ENCODE results near the gene DPP6. TPM values are rescaled to one million over a fixed set of nuclear protein-coding genes. Genes with fewer than 3 reads are reported as not detected.

Gene DPP6
- total and polyA plus RNA-seq, 7 donors = 0.18 to 1.8 (median 0.57) TPM

DNA sequence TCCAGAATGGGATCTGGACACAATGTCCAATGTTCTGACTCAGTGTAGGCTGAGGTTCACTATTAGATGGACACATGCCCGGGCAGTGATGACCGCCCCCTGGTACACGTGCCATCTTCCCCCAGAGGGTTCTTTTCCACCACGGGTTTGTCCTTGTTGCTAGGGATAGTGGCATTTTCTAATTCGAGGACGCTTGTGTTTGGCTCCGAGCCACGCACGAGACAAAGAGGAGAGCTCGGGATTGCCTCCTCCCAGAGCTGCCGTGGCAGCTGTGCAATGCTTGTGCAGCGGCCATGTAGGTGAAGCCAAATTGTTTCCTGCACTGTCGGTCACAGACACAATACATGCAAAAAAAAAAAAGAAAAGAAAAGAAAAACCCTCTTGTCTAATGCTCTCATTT, 743.2 kb downstream of the DPP6 start:
- Histone ChIP-seq H3K27me3 (ENCODE audit: insufficient read depth in 3 of 3, low read length in 2 of 3) (peaks cover 0 to 12% (median 0%) of the 10 kb centered on the region in 3 donors), H3K36me3 (ENCODE audit: insufficient read depth in 1 of 2, low read depth in 1 of 2) (no peaks in the 10 kb centered on the region), H3K4me1 (no peaks in the 10 kb centered on the region), H3K4me3 (no peak overlapping the region), H3K27ac (no peak overlapping the region), H3K9me3 (no peaks in the 10 kb centered on the region)
- no peak for DNase-seq
- TF ChIP-seq, protein P1, sequence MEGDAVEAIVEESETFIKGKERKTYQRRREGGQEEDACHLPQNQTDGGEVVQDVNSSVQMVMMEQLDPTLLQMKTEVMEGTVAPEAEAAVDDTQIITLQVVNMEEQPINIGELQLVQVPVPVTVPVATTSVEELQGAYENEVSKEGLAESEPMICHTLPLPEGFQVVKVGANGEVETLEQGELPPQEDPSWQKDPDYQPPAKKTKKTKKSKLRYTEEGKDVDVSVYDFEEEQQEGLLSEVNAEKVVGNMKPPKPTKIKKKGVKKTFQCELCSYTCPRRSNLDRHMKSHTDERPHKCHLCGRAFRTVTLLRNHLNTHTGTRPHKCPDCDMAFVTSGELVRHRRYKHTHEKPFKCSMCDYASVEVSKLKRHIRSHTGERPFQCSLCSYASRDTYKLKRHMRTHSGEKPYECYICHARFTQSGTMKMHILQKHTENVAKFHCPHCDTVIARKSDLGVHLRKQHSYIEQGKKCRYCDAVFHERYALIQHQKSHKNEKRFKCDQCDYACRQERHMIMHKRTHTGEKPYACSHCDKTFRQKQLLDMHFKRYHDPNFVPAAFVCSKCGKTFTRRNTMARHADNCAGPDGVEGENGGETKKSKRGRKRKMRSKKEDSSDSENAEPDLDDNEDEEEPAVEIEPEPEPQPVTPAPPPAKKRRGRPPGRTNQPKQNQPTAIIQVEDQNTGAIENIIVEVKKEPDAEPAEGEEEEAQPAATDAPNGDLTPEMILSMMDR (IDR thresholded peaks at IDR 0.05) = no peak
- intact Hi-C loops (cut with DNase I) = no loop called here
- ATAC-seq = no peak
- 27 to 32% (median 31%) methylated on average over 13 of the region's 13 CpGs for WGBS, 3 donors

DNA sequence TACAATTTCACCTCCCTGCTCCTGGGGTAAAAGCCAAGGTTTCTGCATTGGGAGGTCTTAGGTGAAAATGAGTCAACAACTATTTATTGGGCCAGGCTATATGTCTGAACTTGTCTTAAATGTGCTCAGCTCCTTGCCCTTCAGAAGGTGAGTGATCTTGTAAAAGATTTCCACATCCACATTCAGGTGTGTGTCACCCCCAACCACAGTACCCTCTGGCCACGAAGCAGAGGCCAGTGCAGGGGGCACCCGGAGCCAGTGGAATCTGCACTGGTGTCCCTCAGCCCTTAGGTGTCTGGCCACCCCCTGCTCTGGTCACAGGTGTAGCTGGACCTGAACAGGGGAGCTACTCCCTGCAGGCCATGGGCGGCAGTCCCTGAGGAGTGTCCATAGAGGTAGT, 752.3 kb downstream of the DPP6 start:
- no peak for DNase-seq
- H3K4me3 ChIP-seq = no peak overlapping the region
- no peaks in the 10 kb centered on the region for H3K9me3 ChIP-seq
- no peaks in the 10 kb centered on the region for H3K36me3 ChIP-seq (ENCODE audit: insufficient read depth in 1 of 2, low read depth in 1 of 2)
- H3K4me1 ChIP-seq = no peaks in the 10 kb centered on the region
- intact Hi-C loops (cut with DNase I) = no loop called here
- 80 to 89% (median 84%) methylated on average over 3 of the region's 3 CpGs for WGBS, 3 donors
- H3K27me3 ChIP-seq (ENCODE audit: insufficient read depth in 3 of 3, low read length in 2 of 3) = no peaks in the 10 kb centered on the region
- ATAC-seq = no peak
- TF ChIP-seq, protein P1 (IDR thresholded peaks at IDR 0.05) = no peak
- H3K27ac ChIP-seq = no peak overlapping the region

DNA sequence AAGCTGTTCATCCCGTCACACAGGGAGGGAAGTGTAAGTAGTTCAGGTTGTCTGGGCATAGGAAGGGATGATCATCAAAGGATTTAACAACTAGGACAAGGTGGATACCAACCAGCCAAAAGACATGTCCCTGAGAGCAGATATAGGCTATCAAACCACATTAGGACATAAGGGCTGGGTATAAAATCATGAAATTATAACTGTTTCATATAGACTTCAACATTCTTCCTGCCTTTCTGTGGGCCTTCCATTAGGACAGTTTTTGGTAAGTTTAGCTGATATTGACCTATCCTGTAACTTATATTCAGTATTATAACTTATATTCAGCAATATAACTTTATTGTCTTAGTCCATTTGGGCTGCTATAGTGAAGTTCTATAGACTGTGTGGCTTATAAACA, 759.8 kb downstream of the DPP6 start:
- TF ChIP-seq, protein P1 (IDR thresholded peaks at IDR 0.05) = no peak
- Histone ChIP-seq H3K4me3 (no peak overlapping the region), H3K36me3 (ENCODE audit: insufficient read depth in 1 of 2, low read depth in 1 of 2) (no peaks in the 10 kb centered on the region), H3K27me3 (ENCODE audit: insufficient read depth in 3 of 3, low read length in 2 of 3) (peaks cover 0 to under 1% (median 0%) of the 10 kb centered on the region in 3 donors), H3K4me1 (no peaks in the 10 kb centered on the region), H3K27ac (no peak overlapping the region), H3K9me3 (peaks cover 10% of the 10 kb centered on the region)
- intact Hi-C loops (cut with DNase I) = no loop called here
- ATAC-seq = no peak
- WGBS, 3 donors = 85 to 88% (median 85%) methylated on average over 1 of the region's 1 CpG
- DNase-seq = no peak

DNA sequence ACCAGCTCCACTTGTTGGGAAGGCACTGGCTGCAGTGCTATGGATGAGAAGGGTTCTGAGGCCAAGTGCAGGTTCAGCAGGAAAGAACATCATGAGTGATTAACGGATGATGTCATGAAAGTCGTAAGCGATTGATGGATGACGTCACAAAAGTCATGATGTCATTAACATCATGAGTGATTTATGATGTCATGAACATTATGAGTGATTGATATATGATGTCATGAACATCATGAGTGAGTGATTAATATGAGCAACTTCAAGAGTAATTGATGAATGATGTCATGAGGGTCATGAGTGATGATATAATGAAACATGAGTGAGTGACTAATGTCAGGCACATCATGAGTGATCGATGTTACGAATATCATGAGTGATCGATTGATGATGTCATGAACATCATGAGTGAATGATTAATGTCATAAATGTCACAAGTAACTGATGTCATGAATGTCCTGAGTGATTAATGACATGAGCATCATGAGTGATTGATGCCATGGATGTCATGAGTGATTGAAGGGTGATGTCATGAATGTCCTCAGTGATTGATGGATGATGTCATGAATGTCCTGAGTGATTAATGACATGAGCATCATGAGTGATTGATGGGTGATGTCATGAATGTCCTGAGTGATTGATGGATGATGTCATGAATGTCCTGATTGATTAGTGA, 765.2 kb downstream of the DPP6 start:
- no peak for DNase-seq

More for the DNA sequence above, 765.2 kb downstream of the DPP6 start:
- no peak overlapping the region for H3K4me3 ChIP-seq
- peaks cover 0 to 2% (median 0%) of the 10 kb centered on the region in 3 donors for H3K27me3 ChIP-seq (ENCODE audit: insufficient read depth in 3 of 3, low read length in 2 of 3)
- ATAC-seq = no peak
- 80 to 81% (median 80%) methylated on average over 7 of the region's 7 CpGs for WGBS, 3 donors
- intact Hi-C loops (cut with DNase I) = no loop called here
- H3K9me3 ChIP-seq = no peaks in the 10 kb centered on the region
- H3K36me3 ChIP-seq (ENCODE audit: insufficient read depth in 1 of 2, low read depth in 1 of 2) = no peaks in the 10 kb centered on the region
- TF ChIP-seq, protein P1 (IDR thresholded peaks at IDR 0.05) = no peak
- H3K4me1 ChIP-seq = no peaks in the 10 kb centered on the region
- H3K27ac ChIP-seq = no peak overlapping the region
